Cardiac muscle cell (in vitro differentiated cells and primary cell): ENCODE measurements around the gene SFXN3. TPM values are rescaled to one million over a fixed set of nuclear protein-coding genes. Genes with fewer than 3 reads are reported as not detected.
A peak's percentile ranks its signal among the peaks of the same experiment; 100 is the strongest.

Experiments used
- DNase-seq, 2 donors: peaks; one replicate each; pipeline versions ENCODE4 v3.0.0 to v3.0.0-alpha.2; 2010 to 2017; ENCODE audit warnings: low read depth in 1 of 2, low spot score in 1 of 2
- H3K27ac ChIP-seq: fragments of 200-600 bp; sonication (generic); 2 replicates; pipeline ENCODE4 v1.5.1; 2016
- H3K27me3 ChIP-seq: fragments of 200-600 bp; sonication (generic); 2 replicates; pipeline ENCODE4 v1.6.0; 2016; ENCODE audit warnings: control low read depth
- H3K36me3 ChIP-seq: fragments of 200-600 bp; sonication (generic); 2 replicates; pipeline ENCODE4 v1.5.1; 2016; ENCODE audit warnings: control low read depth
- H3K4me1 ChIP-seq: fragments of 200-600 bp; sonication (generic); 2 replicates; pipeline ENCODE4 v1.8.1; 2017; ENCODE audit warnings: low read depth, mild to moderate bottlenecking, mixed run types
- H3K4me3 ChIP-seq: fragments of 200-600 bp; sonication (generic); 2 replicates; pipeline ENCODE4 v1.5.1; 2016; ENCODE audit warnings: mild to moderate bottlenecking
- H3K9me3 ChIP-seq: fragments of 200-600 bp; sonication (generic); 2 replicates; pipeline ENCODE4 v1.5.1; 2017; ENCODE audit warnings: low read depth, mild to moderate bottlenecking, control low read depth
- polyA plus RNA-seq: library from polyadenylated mRNA; unstranded; fragments of >200 nt; fragmentation: Nextera tagmentation; extraction: Ambion mirVana; gene quantifications from 2 replicates; pipeline ENCODE4 v1.2.1, GENCODE V29; 2016
- total RNA-seq: library from RNA; depleted of rRNA; stranded (reverse); fragments of >200 nt; gene quantifications from 2 replicates; pipeline ENCODE4 v1.2.3, GENCODE V29; 2016
- TF ChIP-seq, protein P1 (sequence below): IDR thresholded peaks from 2 replicates; pipeline ENCODE4 v1.5.1; 2012; ENCODE audit warnings: low read depth, mild to moderate bottlenecking, low read length

SFXN3 gene
- total and polyA plus RNA-seq, 2 experiments from 2014 or later = 23.4 to 37.8 TPM

GRCh38 chr10:101047961-101048892, 17.2 kb downstream of the SFXN3 start:
- Histone ChIP-seq H3K9me3 (no peaks in the 10 kb centered on the region), H3K27ac (no peak overlapping the region), H3K4me3 (no peak overlapping the region), H3K4me1 (no peaks in the 10 kb centered on the region), H3K36me3 (no peaks in the 10 kb centered on the region), H3K27me3 (peaks cover 75% of the 10 kb centered on the region)
- DNase-seq = no peak
- TF ChIP-seq, protein P1, sequence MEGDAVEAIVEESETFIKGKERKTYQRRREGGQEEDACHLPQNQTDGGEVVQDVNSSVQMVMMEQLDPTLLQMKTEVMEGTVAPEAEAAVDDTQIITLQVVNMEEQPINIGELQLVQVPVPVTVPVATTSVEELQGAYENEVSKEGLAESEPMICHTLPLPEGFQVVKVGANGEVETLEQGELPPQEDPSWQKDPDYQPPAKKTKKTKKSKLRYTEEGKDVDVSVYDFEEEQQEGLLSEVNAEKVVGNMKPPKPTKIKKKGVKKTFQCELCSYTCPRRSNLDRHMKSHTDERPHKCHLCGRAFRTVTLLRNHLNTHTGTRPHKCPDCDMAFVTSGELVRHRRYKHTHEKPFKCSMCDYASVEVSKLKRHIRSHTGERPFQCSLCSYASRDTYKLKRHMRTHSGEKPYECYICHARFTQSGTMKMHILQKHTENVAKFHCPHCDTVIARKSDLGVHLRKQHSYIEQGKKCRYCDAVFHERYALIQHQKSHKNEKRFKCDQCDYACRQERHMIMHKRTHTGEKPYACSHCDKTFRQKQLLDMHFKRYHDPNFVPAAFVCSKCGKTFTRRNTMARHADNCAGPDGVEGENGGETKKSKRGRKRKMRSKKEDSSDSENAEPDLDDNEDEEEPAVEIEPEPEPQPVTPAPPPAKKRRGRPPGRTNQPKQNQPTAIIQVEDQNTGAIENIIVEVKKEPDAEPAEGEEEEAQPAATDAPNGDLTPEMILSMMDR = no peak

DNA sequence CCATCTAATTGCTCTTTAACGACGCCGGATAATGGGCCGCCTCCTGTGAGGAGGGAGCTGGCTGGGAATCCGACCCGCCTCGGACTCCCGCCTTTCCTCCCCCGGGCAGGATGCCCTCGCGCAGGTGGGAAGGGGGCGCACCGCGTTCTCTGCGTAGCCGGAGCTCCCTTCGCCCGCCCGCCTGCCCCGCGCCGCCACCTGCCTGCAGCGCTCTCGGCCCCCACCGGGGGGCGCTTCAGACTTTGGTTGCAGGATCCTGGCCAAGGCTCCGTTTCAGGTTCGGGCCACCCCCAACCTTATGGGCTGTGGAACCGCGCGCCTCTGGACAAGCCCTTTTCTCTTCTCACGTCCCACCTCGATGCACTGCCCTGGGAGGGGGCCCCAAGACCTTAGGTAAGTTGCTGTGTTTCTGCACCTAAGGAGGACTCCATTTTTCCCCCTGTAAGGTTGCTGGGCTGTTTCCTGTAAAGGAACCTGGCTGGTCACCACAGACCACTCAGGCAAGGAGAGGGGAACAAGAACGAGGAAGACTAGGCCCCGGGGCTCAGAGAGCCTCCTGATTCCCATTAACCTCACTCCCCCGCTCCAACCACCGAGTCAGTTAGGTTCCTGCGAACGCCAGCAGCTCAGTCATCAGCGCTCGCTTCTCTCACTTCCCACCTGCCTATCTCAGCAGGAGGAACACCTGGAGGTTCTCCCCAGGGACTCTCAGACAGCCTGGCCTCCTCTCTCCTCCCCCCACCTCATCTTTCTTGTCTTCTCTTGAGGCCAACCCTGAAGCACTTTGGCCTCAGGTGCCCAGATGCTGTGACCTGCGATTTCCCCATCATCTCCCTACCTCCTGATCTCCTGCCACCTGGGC, 19.4 kb downstream of the SFXN3 start:
- Histone ChIP-seq H3K4me3 (no peak overlapping the region), H3K9me3 (no peaks in the 10 kb centered on the region), H3K4me1 (no peaks in the 10 kb centered on the region), H3K27me3 (peaks cover 68% of the 10 kb centered on the region), H3K27ac (no peak overlapping the region), H3K36me3 (no peaks in the 10 kb centered on the region)
- TF ChIP-seq, protein P1 = peak; percentile 89
- peak; percentile 55 to 73 for DNase-seq

- H3K4me1 ChIP-seq = no peaks in the 10 kb centered on the region
- H3K4me3 ChIP-seq = no peak overlapping the region
- DNase-seq = peak in 1 of 2 donors; percentile 57
- peaks cover 50% of the 10 kb centered on the region for H3K27me3 ChIP-seq
- no peak overlapping the region for H3K27ac ChIP-seq
- H3K36me3 ChIP-seq = no peaks in the 10 kb centered on the region
- H3K9me3 ChIP-seq = no peaks in the 10 kb centered on the region
- TF ChIP-seq, protein P1 = no peak
These were observed 21.3 kb downstream of the SFXN3 start for GRCh38 chr10:101052285-101052684.

GRCh38 chr10:101053516-101053915, 22.5 kb downstream of the SFXN3 start:
- Histone ChIP-seq H3K4me1 (no peaks in the 10 kb centered on the region), H3K27me3 (peaks cover 38% of the 10 kb centered on the region), H3K27ac (no peak overlapping the region)

DNA sequence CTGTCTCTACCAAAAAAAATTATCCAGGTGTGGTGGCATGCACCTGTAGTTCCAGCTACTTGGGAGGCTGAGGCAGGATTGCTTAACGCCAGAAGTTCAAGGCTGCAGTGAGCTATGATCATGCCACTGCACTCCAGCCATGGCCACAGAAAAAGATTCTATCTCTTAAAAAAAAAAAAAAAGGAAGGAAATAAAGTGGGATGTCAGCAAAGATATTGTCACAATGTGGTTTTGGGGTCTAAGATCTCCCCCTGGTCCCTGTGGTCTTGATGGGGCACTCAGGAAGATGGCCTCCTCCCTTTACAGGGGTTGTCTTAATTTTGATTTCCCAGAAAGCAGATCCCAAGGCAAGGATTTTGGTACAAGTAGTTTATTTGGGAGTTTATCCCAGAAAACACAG, 23.3 kb downstream of the SFXN3 start:
- no peaks in the 10 kb centered on the region for H3K4me1 ChIP-seq
- H3K36me3 ChIP-seq = no peaks in the 10 kb centered on the region
- no peak for DNase-seq
- no peaks in the 10 kb centered on the region for H3K9me3 ChIP-seq
- H3K27me3 ChIP-seq = peaks cover 29% of the 10 kb centered on the region
- no peak overlapping the region for H3K4me3 ChIP-seq
- H3K27ac ChIP-seq = no peak overlapping the region
- TF ChIP-seq, protein P1 = no peak

More at GRCh38 chr10:101053516-101053915, 22.5 kb downstream of the SFXN3 start:
- TF ChIP-seq, protein P1 = no peak
- Histone ChIP-seq H3K36me3 (no peaks in the 10 kb centered on the region), H3K4me3 (no peak overlapping the region), H3K9me3 (no peaks in the 10 kb centered on the region)
- DNase-seq = no peak
